GM18861 (cell line): ENCODE results near the gene BZW2.
A peak's percentile ranks its signal among the peaks of the same experiment; 100 is the strongest.

Experiments used
- ATAC-seq: cut with Tn5 transposase; IDR thresholded peaks from one replicate; pipeline ENCODE4 v1.9.1; 2021; ENCODE audit not compliant: unreplicated experiment

BZW2 gene

GRCh38 chr7:16645593-16646471, at the start of gene BZW2, which contains the start of gene ANKMY2:
Gene BZW2 (plus strand): TSS chr7:16646181. CDS start chr7:16665444, 19,263 bp downstream.
Gene ANKMY2 (minus strand): TSS chr7:16645754. CDS start chr7:16645573, 181 bp downstream.
- peak; percentile 97 for ATAC-seq

- ATAC-seq, result no peak
Observed at GRCh38 chr7:16598015-16598414, 48.0 kb upstream of the BZW2 start.

- no peak for ATAC-seq
Observed at GRCh38 chr7:16599860-16600259, 46.1 kb upstream of the BZW2 start.

- no peak for ATAC-seq
Observed at GRCh38 chr7:16603633-16604032, 42.3 kb upstream of the BZW2 start.

- no peak for ATAC-seq
Observed at GRCh38 chr7:16604054-16604453, 41.9 kb upstream of the BZW2 start.

- ATAC-seq, result no peak
Observed at GRCh38 chr7:16606704-16607103, 39.3 kb upstream of the BZW2 start.

- peak; percentile 97 for ATAC-seq
Observed at GRCh38 chr7:16609842-16610450, 36.0 kb upstream of the BZW2 start.

GRCh38 chr7:16611711-16612110, 34.3 kb upstream of the BZW2 start:
- ATAC-seq, result no peak

- no peak for ATAC-seq
Observed at GRCh38 chr7:16615228-16615627, 30.8 kb upstream of the BZW2 start.

- no peak for ATAC-seq
Observed at GRCh38 chr7:16616122-16616521, 29.9 kb upstream of the BZW2 start.

- no peak for ATAC-seq
Observed at GRCh38 chr7:16616542-16616941, 29.4 kb upstream of the BZW2 start.

- peak; percentile 82 for ATAC-seq
Observed at GRCh38 chr7:16619979-16620408, 26.0 kb upstream of the BZW2 start.

GRCh38 chr7:16626388-16626787, 19.6 kb upstream of the BZW2 start:
- ATAC-seq, result no peak

- no peak for ATAC-seq
Observed at GRCh38 chr7:16627236-16627635, 18.7 kb upstream of the BZW2 start.

GRCh38 chr7:16630654-16631053, 15.3 kb upstream of the BZW2 start:
- no peak for ATAC-seq

GRCh38 chr7:16634271-16634738, 11.7 kb upstream of the BZW2 start:
- no peak for ATAC-seq

- no peak for ATAC-seq
Observed at GRCh38 chr7:16636555-16637101, 9.4 kb upstream of the BZW2 start.

GRCh38 chr7:16637379-16637778, 8.6 kb upstream of the BZW2 start:
- ATAC-seq, result no peak

GRCh38 chr7:16638282-16639280, 7.4 kb upstream of the BZW2 start:
- no peak for ATAC-seq

- no peak for ATAC-seq
Observed at GRCh38 chr7:16644157-16644556, 1.8 kb upstream of the BZW2 start.
